GM18909 (cell line): Measurements from ENCODE around the gene NDE1.
"Not testable (repeated sequence)": the region's sequence is repeated elsewhere in the genome, so short reads cannot be mapped to it uniquely, and the experiment has no call there.

Experiments
- ATAC-seq: cut with Tn5 transposase; IDR thresholded peaks from one replicate; pipeline ENCODE4 v1.9.1; 2021; ENCODE audit warnings: mild to moderate bottlenecking; ENCODE audit not compliant: unreplicated experiment, poor library complexity

NDE1 gene

DNA sequence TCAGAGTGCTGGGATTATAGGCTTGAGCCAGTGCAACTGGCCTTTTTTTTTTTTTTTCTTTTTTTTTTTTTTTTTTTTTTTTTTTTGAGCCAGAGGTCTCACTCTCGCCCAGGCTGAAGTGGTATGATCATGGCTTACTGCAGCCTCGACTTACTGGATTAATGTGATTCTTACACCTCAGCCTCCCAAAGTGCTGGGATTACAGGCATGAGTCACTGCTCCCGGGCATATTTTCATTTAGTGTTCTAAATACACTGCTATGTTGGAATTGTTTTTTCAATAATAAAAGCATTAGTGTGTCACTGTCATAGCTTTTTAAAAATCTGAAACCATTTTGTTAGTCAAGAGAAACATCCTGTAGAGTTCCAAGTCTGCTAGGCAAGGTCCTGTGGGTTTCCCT is 40.3 kb downstream of the NDE1 start:
- no peak for ATAC-seq

GRCh38 chr16:15691046-15691445 is 41.0 kb downstream of the NDE1 start:
- ATAC-seq = no peak

GRCh38 chr16:15692508-15692907 is 42.5 kb downstream of the NDE1 start:
- ATAC-seq = not testable (repeated sequence)

DNA sequence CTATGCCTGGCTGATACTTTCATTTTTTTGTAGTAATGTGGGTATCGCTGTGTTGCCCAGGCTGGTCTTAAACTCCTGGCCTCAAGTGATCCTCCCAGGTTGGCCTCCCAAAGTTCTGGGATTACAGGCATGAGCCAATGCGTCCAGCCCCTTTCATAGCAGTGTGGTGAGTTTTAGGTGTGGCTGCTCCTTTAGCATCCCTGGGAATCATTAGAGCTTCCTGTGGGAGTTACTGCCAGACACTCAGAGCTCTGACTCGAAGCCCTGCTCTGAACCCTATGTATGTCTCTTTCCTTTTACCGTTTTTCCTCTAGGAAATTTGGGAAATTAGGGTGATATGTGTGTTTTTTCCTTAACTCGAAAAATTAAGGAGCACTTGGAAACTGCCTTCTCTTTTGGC is 44.5 kb downstream of the NDE1 start:
- ATAC-seq = no peak

DNA sequence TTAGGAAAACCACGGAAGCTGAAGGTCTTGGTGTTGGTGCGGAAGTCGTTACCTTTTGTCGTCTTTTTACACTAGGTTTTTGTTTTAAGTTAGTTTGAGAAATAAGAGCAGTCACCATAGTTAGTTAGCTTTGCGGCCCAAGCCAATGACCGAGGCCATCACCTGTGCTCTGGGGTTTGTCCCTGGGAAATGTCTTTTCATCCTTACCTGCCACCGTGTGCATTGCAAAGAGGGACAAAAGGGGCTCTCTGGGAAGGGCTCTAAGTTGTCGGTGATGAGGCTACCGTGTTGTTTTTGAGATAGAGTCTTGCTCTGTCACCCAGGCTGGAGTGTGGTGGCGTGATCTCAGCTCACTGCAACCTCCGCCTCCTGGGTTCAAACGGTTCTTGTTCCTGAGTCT is 49.8 kb downstream of the NDE1 start:
- no peak for ATAC-seq

- no peak for ATAC-seq
These were observed 51.3 kb downstream of the NDE1 start for GRCh38 chr16:15701367-15701766.

- no peak for ATAC-seq
These were observed 52.2 kb downstream of the NDE1 start for GRCh38 chr16:15701975-15702970.

GRCh38 chr16:15703029-15703736 is 53.1 kb downstream of the NDE1 start:
- no peak for ATAC-seq

GRCh38 chr16:15704545-15704987 is 54.5 kb downstream of the NDE1 start:
- no peak for ATAC-seq

DNA sequence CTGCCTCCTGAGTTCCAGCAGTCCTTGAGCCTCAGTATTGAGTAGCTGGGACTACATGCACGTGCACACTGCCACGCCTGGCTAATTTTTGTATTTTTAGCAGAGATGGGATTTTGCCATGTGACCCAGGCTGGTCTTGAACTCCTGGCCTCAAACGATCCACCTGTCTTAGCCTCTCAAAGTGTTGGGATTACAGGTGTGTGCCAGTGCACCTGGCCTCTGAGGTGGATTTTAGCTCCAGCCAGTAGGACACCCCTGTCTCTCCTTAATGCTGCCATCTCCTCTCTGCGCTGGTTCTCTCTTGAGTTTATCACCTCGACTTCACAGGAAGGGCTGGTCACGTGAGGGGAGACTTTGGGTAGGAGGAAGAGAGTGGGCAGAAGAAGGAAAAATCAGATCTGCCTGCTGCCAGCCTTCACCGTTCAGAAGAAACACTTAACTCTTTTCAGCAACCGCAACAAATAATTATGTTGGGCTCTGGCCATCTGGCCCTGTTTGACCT is 55.1 kb downstream of the NDE1 start:
- ATAC-seq = no peak

- ATAC-seq = no peak
These were observed 57.3 kb downstream of the NDE1 start for GRCh38 chr16:15707332-15707731.

DNA sequence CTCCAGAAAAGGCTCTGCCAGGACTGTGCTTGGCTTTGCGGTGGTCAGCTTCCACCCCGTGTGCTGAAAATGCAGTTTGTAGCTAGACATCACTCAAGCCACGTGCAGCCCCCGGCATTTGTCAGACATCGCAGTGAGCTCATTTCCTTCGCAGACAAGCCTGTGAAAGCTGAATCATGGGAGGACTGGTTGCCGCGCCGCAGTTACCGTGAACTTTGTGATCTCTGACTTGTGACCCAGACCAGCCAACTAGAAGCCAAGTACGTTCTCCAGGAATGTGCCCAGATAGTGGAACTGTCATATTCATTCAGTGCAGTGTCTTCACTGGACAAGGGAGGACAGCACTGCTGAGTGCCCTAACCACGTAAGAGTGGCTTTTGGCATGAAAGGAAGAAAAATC is 58.1 kb downstream of the NDE1 start:
- no peak for ATAC-seq

- no peak for ATAC-seq
These were observed 59.0 kb downstream of the NDE1 start for GRCh38 chr16:15708997-15709396.

DNA sequence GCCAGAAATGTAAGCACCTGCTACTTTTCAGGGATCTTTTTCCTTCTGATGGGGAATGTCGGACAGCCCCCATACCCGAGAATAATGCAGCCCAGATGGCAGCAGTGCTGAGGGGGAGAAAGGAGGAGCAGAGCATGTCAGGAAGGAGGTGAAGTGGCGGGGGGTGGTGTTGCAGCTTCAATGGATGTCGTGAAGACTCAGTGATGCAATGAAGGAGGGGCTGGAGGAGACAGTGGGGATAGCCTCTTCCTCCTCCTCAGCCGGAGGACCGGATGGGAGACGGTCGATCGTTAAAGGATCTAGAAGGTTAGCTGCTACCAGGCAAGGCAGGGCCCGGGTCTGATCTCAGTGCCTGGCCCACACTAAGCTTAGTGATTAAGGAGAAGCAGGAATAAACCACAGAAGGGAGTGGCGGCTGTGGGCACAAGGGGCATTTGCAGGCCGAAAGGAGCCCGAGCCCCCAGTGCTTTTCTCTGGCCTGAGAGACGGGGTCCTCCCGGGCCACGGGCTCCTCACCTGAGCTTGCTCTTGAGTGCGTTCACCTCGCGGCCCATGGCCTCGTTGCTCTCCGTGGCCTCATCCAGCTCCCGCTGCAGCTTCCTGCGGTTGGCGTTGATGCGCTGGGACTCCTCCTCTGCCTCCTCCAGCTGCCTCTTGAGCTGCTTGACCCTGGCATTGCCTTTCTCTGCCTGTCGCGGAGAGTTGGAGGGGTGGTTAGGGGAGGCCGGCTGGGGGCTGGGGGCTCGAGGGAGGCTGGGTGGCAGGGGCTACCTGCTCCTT is 64.5 kb downstream of the NDE1 start:
- no peak for ATAC-seq

DNA sequence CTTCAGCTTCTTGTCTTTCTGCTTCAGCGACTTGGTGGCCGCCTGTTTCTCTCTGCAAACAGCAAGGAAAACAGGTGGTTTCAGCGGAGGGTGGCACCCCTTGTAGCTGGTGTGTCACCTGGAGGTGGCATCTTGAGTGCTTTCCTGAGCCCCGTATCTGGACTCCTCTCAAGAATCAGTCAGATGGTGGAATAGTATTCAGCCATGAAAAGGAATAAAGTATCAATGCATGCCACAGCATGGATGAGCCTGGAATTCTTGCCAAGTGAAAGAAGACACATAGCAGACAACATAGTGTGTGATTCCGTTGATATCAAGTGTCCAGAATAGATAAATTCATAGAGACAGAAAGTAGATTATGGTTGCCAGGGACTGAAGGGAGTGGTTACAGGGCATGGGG is 65.2 kb downstream of the NDE1 start:
- ATAC-seq = no peak

DNA sequence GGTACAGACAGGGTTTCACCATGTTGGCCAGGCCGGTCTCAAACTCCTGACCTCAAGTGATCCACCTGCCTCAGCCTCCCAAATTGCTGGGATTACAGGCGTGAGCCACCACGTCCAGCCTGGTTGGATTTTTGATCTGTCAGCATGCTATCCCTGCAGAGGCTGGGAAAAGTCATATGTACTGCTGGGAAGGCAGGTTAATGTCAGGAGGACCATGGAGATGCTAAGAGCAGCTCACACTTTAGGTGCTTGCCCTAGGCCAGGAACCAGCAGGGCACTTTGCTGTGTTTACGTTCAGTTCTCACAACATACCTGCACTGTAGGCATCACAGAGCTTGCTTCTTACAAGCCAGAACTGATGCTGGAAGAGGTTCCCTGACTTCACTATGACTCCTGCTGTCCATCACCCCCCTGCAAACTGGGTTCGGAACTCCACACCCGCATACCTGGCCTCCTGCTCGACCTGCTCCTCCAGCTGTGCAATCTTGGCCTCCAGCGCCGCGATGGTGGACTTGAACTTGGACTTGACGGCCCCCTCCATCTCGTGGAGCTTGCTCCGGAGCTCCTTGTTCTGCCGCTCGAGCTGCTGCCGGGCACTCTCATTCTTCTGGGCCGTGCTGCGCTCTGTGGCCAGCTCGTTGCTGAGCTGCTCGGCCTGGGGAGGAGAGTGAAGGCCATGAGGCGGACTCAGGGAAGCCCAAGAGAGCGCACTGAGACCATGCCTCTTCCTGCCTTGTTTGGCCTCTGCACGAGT is 66.8 kb downstream of the NDE1 start:
- no peak for ATAC-seq

- ATAC-seq = no peak
These were observed 71.0 kb downstream of the NDE1 start for GRCh38 chr16:15721018-15721417.

DNA sequence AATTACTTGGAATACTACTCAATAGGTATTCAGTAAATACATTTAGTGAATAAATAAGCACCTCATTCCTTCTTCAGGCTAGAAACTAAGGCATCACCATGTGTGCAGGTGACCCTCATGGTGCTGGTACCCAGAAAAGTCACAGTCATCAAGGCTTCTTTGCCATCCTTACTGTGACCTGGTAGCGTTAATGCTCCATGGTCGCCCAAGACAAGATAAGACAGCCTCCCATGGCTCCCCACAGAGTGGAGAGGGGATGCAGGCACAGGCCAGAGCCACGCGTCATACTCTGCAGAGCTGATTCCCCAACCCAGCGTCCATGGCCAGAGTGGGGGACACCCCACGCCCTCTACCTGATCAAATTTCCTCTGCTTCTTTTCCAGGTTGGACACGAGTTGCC is 73.8 kb downstream of the NDE1 start:
- no peak for ATAC-seq

DNA sequence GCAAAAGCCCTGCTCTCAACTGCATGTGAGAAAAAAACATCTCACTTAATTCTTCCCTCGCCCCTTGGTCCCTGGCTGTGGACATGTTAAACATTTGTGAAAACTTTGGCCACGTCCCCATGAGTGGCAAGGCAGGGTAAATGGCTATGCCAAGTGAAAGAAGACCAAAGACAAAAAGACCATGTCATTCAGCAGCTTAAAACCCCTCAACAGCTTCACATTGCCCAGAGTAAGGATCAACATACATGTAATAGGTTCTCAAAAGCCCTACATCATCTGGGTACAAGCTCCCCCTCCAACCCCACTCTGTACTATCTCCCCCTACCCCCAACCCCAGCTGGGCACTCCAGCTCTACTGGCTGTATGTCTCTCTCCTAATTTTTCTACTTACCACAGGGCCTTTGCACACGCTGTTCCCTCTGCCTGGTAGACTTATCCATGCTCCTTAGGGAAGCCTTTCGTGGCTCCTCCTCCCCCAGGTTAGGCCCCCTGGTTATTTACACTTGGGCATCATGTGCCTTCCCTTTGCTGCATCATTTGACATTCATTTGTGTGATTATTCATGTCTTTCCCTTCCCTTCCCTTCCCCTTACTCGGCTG is 75.7 kb downstream of the NDE1 start:
- ATAC-seq = no peak
